ENCODE measurements around the gene TTC39A.

TTC39A gene

DNA sequence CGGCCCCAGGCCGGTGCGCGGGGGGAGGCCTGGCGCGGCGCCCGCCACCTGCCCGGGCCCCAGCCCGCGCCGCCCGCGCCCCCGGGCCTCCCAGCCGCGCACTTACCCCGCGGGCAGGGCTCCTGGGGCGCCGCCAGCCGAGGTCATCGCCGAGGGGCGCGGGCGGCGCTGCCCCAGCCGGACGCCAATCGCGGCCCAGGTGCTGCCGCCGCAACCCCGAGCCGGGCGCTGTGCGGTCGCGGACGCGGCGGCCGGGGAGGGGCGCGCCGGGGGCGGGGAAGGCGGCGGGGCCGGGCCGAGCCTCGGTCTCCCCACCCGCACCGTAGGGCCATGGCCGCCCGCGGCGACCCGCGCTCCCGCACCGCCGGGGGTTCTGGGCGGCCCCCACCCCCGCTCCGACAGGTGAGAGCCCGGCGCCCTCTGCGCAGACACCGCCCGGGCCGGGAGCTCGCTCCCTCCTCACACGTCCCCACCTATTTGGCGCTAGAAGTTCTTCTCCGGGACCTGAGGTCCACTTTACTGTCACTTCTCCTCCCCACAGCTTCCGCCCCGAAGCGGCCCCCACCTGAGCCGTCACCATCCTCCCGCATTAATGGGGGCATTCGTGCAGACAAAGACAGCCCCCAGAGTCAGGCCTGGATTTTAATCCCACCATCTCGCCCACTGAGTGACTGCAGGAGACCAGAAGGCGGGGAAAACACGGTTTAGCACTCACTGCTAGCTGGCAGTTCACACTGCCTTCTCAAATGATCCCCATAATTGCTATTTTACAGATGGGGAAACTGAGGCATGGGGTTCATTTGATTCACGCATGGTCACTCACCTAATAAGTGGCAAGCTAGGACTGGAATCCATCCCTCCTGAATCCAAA is at the start of gene TTC39A:
Gene TTC39A (minus strand): TSS at position 232 of the 871 bp plus-strand sequence. CDS start 85 bp downstream, at position 147.
- peaks cover 7% of the 10 kb centered on the region for H3K4me1 Mint-ChIP-seq (ENCODE audit: low read depth)
- no peak within 1 kb of the TSS for H3K27ac Mint-ChIP-seq
- no peaks in the 10 kb centered on the region for H3K36me3 Mint-ChIP-seq (ENCODE audit: low read depth)
- no peaks in the 10 kb centered on the region for H3K9me3 Mint-ChIP-seq
- peak within 1 kb of the TSS; percentile 83 for H3K4me3 Mint-ChIP-seq
- peaks cover 34% of the 10 kb centered on the region for H3K27me3 Mint-ChIP-seq (ENCODE audit: low read depth)

DNA sequence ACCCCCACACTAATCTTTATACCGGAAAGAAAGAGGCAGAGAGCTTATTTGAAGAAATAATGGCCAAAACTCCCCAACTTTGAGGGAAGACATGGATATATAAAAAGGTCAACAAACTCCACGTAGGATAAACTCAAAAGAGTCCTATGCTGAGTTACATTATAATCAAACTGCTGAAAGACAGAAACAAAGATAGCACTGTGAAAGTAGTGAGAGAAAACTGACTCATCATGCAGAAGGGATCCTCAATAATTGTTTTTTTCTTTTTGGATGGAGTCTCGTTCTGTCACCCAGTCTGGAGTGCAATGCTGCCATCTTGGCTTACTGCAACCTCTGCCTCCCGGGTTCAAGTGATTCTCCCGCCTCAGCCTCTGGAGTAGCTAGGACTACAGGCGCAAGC is 48.5 kb upstream of the TTC39A start:
- Mint-ChIP-seq H3K4me3 (no peak overlapping the region), H3K36me3 (ENCODE audit: low read depth) (peaks cover 40% of the 10 kb centered on the region)

DNA sequence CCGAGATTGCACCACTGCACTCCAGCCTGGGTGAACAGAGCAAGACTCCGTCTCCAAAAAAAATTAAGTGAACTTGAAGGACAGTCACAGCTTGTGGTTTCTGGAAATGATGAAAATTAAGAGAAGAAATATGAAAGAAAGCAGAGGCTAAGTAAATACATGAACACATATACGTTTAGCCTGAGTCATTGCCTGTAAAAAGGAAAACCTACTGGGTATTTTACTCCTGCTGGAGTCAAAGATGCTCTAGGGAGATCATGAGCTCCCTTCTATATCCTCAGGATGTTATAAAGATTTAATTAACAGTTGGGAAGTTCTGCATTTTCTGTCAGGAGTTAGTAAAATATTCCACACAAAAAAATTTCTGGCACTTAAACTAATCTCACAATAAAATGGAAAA is 43.5 kb upstream of the TTC39A start:
- Mint-ChIP-seq H3K4me3 (no peak overlapping the region), H3K27ac (no peak overlapping the region), H3K36me3 (ENCODE audit: low read depth) (peaks cover 22% of the 10 kb centered on the region), H3K27me3 (ENCODE audit: low read depth) (no peaks in the 10 kb centered on the region), H3K9me3 (no peaks in the 10 kb centered on the region), H3K4me1 (ENCODE audit: low read depth) (no peaks in the 10 kb centered on the region)

More for the DNA sequence above, 48.5 kb upstream of the TTC39A start:
- Mint-ChIP-seq H3K27me3 (ENCODE audit: low read depth) (no peaks in the 10 kb centered on the region), H3K27ac (no peak overlapping the region), H3K4me1 (ENCODE audit: low read depth) (no peaks in the 10 kb centered on the region), H3K9me3 (peaks cover 14% of the 10 kb centered on the region)

DNA sequence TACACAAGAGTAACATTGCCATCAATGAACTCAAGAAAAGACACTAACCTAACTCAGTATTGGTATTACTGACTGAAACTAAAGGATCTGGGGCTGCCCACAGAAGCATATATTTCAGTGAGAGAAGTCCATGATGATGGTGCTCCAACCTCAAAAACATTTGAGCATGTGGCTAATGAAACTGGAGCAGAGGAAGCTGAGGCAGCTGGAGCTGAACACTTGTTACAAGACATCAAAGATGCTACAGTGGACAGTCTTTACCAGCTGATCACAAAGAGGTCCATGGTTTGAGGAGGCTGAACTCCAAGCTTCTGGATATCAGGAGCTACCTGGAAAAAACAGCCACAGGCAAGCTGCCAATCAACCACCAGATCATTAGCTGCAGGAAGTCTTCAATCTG is 42.2 kb upstream of the TTC39A start:
- H3K27me3 Mint-ChIP-seq (ENCODE audit: low read depth) = no peaks in the 10 kb centered on the region
- H3K4me3 Mint-ChIP-seq = no peak overlapping the region
- H3K27ac Mint-ChIP-seq = no peak overlapping the region
- H3K4me1 Mint-ChIP-seq (ENCODE audit: low read depth) = no peaks in the 10 kb centered on the region
- H3K9me3 Mint-ChIP-seq = no peaks in the 10 kb centered on the region
- H3K36me3 Mint-ChIP-seq (ENCODE audit: low read depth) = peaks cover 18% of the 10 kb centered on the region

DNA sequence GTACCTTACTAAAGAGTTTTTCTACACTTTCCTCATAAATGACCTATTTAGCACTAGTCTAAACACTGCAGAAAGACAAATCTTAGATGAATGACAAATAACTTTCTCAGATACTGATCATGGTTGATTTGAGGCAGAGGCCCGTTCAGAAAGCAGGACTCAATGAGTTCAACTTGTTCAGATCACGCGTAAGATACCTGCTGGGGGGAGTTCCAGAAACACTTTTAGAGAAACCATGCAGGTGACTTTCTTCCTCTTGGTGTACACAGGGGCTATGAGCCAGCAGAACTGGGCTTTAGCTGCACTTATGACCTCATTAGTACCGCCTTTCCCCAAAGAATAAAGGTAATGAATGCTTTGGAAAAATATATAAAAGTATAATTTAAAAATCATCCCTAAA is 38.8 kb upstream of the TTC39A start:
- no peak overlapping the region for H3K4me3 Mint-ChIP-seq
- peaks cover 9% of the 10 kb centered on the region for H3K36me3 Mint-ChIP-seq (ENCODE audit: low read depth)
- no peaks in the 10 kb centered on the region for H3K27me3 Mint-ChIP-seq (ENCODE audit: low read depth)
- no peaks in the 10 kb centered on the region for H3K9me3 Mint-ChIP-seq
- H3K4me1 Mint-ChIP-seq (ENCODE audit: low read depth) = no peaks in the 10 kb centered on the region
- H3K27ac Mint-ChIP-seq = no peak overlapping the region

DNA sequence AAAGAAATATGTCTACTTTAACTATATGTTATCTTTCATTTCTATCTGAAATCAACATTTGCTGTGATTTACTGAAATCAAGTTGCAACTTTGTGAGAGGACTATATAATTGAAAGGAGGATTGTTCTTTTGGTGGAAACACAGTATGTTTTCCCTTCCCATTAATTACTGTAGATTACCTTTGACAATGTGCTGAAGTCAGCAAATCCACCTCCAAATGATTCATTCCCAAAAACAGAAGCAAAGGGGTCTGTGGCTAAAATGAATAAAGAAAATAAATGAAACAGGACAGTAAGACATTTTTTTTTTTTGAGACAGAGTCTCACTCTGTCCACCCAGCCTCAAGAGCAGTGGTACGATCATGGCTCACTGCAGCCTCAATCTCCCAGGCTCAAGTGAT is 35.4 kb upstream of the TTC39A start:
- Mint-ChIP-seq H3K4me1 (ENCODE audit: low read depth) (no peaks in the 10 kb centered on the region), H3K9me3 (no peaks in the 10 kb centered on the region), H3K4me3 (no peak overlapping the region), H3K27me3 (ENCODE audit: low read depth) (no peaks in the 10 kb centered on the region), H3K27ac (no peak overlapping the region), H3K36me3 (ENCODE audit: low read depth) (peaks cover 16% of the 10 kb centered on the region)

DNA sequence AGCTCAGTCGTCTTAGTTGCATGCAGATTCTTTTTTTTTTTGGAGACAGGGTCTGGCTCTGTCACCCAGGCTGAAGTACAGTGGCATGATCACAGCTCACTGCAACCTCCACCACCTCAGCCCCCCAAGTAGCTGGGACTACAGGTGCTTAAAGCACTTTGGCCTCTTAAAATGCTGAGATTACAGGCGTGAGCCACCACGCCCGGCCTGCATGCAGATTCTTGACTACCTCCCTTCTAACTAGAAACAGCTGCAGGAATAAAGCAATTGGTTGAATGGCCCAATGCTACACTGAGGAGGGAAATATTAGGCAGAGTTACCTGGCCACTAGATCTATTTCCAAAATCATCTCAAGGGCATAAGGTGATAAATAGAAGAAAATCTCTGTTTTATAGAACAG is 29.5 kb upstream of the TTC39A start:
- H3K9me3 Mint-ChIP-seq = no peaks in the 10 kb centered on the region
- no peaks in the 10 kb centered on the region for H3K4me1 Mint-ChIP-seq (ENCODE audit: low read depth)
- H3K27me3 Mint-ChIP-seq (ENCODE audit: low read depth) = no peaks in the 10 kb centered on the region
- no peak overlapping the region for H3K27ac Mint-ChIP-seq
- peaks cover 24% of the 10 kb centered on the region for H3K36me3 Mint-ChIP-seq (ENCODE audit: low read depth)
- H3K4me3 Mint-ChIP-seq = no peak overlapping the region

DNA sequence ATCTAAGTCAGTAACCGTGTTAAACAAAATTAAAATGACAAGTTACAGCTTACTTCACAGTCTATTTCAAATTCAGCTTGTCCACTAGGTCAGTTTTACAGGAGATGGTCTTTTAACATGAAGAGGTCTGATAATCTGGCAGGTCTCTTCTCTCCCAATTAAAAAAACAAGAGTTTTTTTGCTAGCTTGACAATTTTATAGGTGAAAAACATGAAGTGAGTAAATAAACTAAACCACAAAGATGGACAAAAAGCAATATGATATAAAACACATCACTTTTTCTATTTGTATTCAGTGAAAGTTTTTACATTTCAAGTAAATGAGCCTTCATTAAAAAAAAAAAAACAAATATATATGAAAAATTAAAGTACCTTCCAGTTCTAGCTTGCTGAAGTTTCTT is 25.0 kb upstream of the TTC39A start:
- no peak overlapping the region for H3K27ac Mint-ChIP-seq
- H3K4me3 Mint-ChIP-seq = no peak overlapping the region
- H3K4me1 Mint-ChIP-seq (ENCODE audit: low read depth) = no peaks in the 10 kb centered on the region
- no peaks in the 10 kb centered on the region for H3K9me3 Mint-ChIP-seq
- H3K27me3 Mint-ChIP-seq (ENCODE audit: low read depth) = no peaks in the 10 kb centered on the region
- peaks cover 7% of the 10 kb centered on the region for H3K36me3 Mint-ChIP-seq (ENCODE audit: low read depth)

DNA sequence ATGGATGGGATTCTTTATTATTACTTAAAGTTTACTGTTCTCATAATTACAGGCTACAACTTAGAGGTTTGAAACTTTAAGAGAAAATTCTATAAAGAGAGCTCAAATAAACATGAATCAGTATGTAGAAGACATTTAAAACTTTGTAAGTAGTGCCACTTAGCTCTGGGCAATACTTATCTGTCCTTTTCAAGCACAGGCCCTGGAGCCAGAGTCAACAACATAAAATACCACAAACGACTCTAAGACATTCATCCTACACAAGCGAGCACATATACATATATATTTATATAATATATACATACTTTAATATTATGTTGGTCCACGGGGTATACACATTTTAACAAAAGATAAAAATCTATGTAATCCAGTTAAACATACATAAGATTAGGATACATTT is 24.1 kb upstream of the TTC39A start:
- peaks cover 7% of the 10 kb centered on the region for H3K36me3 Mint-ChIP-seq (ENCODE audit: low read depth)
- no peaks in the 10 kb centered on the region for H3K9me3 Mint-ChIP-seq
- H3K4me1 Mint-ChIP-seq (ENCODE audit: low read depth) = no peaks in the 10 kb centered on the region
- no peaks in the 10 kb centered on the region for H3K27me3 Mint-ChIP-seq (ENCODE audit: low read depth)
- H3K4me3 Mint-ChIP-seq = no peak overlapping the region
- no peak overlapping the region for H3K27ac Mint-ChIP-seq

DNA sequence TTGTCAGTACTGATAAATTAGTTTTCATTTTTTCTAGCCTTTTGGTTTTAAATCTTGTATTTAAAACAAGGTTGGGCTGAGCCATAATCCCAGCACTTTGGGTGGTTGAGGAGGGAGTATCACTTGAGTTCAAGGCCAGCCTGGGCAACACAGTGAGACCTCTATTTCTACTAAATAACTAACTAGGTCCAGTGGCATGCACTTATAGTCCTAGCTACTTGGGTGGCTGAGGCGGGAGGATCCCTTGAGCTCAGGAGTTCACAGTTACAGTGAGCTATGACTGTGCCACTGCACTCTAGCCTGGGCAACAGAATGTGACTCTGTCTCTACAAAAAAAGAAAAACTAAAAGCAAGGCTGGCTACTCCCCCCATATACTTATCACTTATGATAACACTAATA is 21.5 kb upstream of the TTC39A start:
- H3K36me3 Mint-ChIP-seq (ENCODE audit: low read depth) = peaks cover 7% of the 10 kb centered on the region

DNA sequence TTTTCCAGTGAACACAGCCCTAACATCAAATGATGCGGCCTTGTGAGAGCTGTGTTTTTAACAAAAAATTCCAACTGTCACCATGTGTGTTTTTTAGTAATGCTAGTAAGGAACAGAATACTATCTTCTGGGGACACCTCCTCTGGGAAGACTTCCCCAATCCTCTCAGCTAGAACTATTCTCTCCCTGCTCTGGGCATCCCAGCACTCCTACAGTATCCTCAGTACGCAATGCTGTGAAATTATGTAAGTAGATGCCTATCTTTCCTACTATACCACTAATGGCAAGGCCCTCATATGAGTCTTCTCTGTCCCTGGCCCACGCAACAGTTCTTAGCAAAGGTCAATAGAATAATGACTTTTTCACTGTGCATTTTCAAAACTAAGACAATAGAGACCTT is 19.5 kb upstream of the TTC39A start:
- no peaks in the 10 kb centered on the region for H3K36me3 Mint-ChIP-seq (ENCODE audit: low read depth)
- no peaks in the 10 kb centered on the region for H3K9me3 Mint-ChIP-seq
- no peak overlapping the region for H3K4me3 Mint-ChIP-seq
- peaks cover 23% of the 10 kb centered on the region for H3K27me3 Mint-ChIP-seq (ENCODE audit: low read depth)
- peaks cover 1% of the 10 kb centered on the region for H3K4me1 Mint-ChIP-seq (ENCODE audit: low read depth)
- H3K27ac Mint-ChIP-seq = no peak overlapping the region

More for the DNA sequence above, 21.5 kb upstream of the TTC39A start:
- H3K9me3 Mint-ChIP-seq = no peaks in the 10 kb centered on the region
- peaks cover 7% of the 10 kb centered on the region for H3K27me3 Mint-ChIP-seq (ENCODE audit: low read depth)
- H3K27ac Mint-ChIP-seq = no peak overlapping the region
- no peak overlapping the region for H3K4me3 Mint-ChIP-seq
- H3K4me1 Mint-ChIP-seq (ENCODE audit: low read depth) = no peaks in the 10 kb centered on the region

DNA sequence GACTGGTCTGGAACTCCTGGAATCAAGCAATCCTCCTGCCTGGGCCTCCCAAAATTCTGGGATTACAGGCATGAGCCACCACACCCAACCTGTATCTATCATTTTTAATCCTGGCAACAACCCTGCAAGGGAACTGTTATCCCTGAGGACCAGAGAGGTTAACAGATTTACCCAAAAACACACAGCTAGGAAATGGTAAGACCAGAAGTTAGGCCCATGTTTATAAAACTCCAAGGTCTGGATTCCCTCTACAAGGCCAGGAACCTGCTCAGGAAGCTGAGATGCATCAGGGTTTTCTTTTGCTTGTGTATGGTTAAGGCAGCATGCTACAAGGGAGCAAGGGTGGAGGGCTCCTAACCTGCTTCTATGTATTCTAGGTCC is 17.8 kb upstream of the TTC39A start:
- Mint-ChIP-seq H3K27me3 (ENCODE audit: low read depth) (peaks cover 38% of the 10 kb centered on the region), H3K36me3 (ENCODE audit: low read depth) (no peaks in the 10 kb centered on the region), H3K27ac (no peak overlapping the region), H3K4me3 (no peak overlapping the region), H3K9me3 (no peaks in the 10 kb centered on the region), H3K4me1 (ENCODE audit: low read depth) (peaks cover 1% of the 10 kb centered on the region)

DNA sequence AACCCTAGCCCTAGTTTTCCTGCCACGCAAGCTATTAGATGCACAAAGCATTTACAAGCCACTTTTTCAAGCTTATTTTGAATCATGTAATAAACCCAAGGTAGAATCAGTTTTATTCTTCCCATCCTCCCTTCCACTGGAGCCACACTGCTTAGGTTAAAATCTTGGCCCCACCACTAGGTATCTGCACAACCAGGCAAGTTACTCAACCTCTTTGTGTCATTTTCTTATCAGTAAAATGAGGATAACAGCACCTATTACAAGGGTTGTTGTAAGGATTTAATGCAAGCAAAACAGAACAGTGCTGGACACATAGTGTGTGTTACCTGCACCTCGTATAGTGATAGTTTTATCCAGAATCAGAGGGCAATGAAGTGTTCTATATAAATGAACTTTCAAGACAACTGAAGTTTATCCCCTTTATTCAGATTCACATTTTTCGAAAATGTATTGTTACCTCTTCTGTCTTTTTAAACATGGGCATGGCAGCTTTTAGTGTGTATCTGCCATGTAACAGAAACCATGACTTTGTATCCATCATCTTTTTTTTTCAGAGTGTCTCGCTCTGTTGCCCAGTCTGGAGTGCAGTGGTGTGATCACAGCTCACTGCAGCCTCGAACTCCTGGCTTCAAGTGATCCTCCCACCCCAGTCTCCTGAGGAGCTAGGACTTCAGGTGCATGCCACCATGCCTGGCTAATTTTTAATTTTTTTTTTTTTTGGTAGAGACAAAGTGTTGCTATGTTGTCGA is 17.2 kb upstream of the TTC39A start:
- Mint-ChIP-seq H3K9me3 (no peaks in the 10 kb centered on the region), H3K27ac (no peak overlapping the region), H3K27me3 (ENCODE audit: low read depth) (peaks cover 43% of the 10 kb centered on the region), H3K36me3 (ENCODE audit: low read depth) (no peaks in the 10 kb centered on the region), H3K4me1 (ENCODE audit: low read depth) (peaks cover 1% of the 10 kb centered on the region), H3K4me3 (no peak overlapping the region)

DNA sequence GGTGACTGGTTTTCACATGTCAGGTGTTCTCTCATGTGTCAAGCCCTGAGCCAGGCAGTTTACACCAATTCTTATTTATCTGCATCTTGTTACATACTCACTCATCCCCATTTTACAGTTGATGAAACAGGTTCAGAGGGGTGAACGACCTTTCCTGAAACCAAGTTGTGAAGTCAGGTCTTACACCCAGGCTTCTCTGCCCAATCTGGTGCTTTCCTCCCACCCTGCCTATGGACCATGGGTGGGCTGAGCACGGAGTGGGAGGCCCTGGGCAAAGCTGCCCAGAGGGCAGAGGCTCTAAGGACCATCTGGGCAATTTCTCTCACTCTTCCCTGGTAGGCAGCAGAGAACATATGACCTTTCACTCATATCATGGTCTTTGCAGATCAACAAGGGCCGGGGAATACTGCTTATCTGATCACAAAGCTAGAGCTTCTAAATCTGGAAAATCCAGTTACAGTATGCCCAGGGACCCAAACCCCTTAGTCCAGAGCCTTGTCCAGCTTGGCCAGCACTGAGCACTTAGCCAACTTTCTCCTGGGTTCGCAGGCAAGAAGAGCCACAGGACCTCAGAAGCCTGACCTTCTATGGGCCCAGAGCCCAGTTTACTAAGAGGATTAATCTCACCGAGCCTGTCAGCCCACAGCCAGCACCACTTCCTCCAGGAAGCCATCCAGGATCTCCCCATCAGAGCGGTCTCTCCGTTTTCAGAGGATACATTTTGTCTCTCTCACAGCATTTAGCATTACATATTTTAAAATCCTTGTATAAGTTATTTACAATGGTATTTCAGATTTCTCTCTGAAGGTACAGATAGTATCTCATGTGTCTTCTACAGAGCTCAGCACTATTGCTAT is 16.0 kb upstream of the TTC39A start:
- Mint-ChIP-seq H3K4me1 (ENCODE audit: low read depth) (peaks cover 1% of the 10 kb centered on the region), H3K27me3 (ENCODE audit: low read depth) (peaks cover 49% of the 10 kb centered on the region), H3K4me3 (no peak overlapping the region), H3K36me3 (ENCODE audit: low read depth) (no peaks in the 10 kb centered on the region), H3K27ac (no peak overlapping the region), H3K9me3 (no peaks in the 10 kb centered on the region)

Data from T-helper 1 cell treated with Interleukin-12 subunit alpha and Interleukin-12 subunit beta and Interleukin-4 antibody, amounts not matched to agents 30 μg/mL and 1 μg/mL, for 36 hours (primary cell).